ENCODE data around the gene TIAM2. TPM values are rescaled to one million over a fixed set of nuclear protein-coding genes. Genes with fewer than 3 reads are reported as not detected.

The TIAM2 gene
- total and polyA plus RNA-seq, 9 of the 15 experiments (the other 6 are each of a cell fraction or from before 2014, with no cell fraction given) = 0.73 to 6.5 (median 4.3) TPM

- ChIA-PET CTCF (ENCODE audit: low intra/inter-chr PET ratio) (no interaction called here), POLR2A (no interaction called here)
- 18% methylated on average over 7 of the region's 7 CpGs for WGBS (ENCODE audit: insufficient coverage, low coverage, missing lambda C conversion rate)
Measured at GRCh38 chr6:154958469-154958868, 36.6 kb upstream of the TIAM2 start.

More at GRCh38 chr6:154958469-154958868, 36.6 kb upstream of the TIAM2 start:
- no peak overlapping the region for H3K4me2 ChIP-seq (ENCODE audit: insufficient read depth, low read length)
- TF ChIP-seq RERE (CRISPR knock-in tag; IDR thresholded peaks at IDR 0.05; ENCODE audit: borderline replicate concordance) = no peak
- no peak for TF ChIP-seq RB1 (IDR thresholded peaks at IDR 0.05; ENCODE audit: low read depth)
- H4K20me1 ChIP-seq (replicated peaks; ENCODE audit: control insufficient read depth, insufficient read depth, low read length) = no peaks in the 10 kb centered on the region
- ATAC-seq = no peak
- H3K9me1 ChIP-seq (ENCODE audit: control insufficient read depth, insufficient read depth, low read length) = no peaks in the 10 kb centered on the region
- H2AFZ ChIP-seq (ENCODE audit: low read depth, low read length) = no peak overlapping the region
- H3K36me3 ChIP-seq (ENCODE audit: control insufficient read depth, insufficient read depth, low read length) = no peaks in the 10 kb centered on the region
- H3K9ac ChIP-seq (ENCODE audit: insufficient read depth in 1 of 2, low read depth in 2 of 2, low read length in 2 of 2) = no peak overlapping the region
- in situ Hi-C loops (cut with MboI) (no loop called here), intact Hi-C loops (cut with micrococcal nuclease) (no loop called here)
- no peaks in the 10 kb centered on the region for H3K79me2 ChIP-seq (ENCODE audit: control insufficient read depth, insufficient read depth, low read length)
- H3K9me3 ChIP-seq (replicated peaks; ENCODE audit: control insufficient read depth, insufficient read depth, low read depth, low read length) = no peaks in the 10 kb centered on the region
- no peaks in the 10 kb centered on the region; a peak in 1 of 5 replicates for H3K4me1 ChIP-seq (replicated peaks in 1 of 2; ENCODE audit: control insufficient read depth in 2 of 2, insufficient read depth in 2 of 2, low read length in 2 of 2)
- no TSS peak for BruUV-seq (replicated peaks)
- no peak for FAIRE-seq
- H3K27me3 ChIP-seq (ENCODE audit: control insufficient read depth in 2 of 2, insufficient read depth in 2 of 2, low read length in 2 of 2) = no peaks in the 10 kb centered on the region
- no peak overlapping the region for H3K27ac ChIP-seq (ENCODE audit: extremely low read depth, low read depth, low read length)
- no peak for DNase-seq (ENCODE audit: extremely low read depth in 1 of 4, low spot score in 3 of 4)
- H3K4me3 ChIP-seq = no peak overlapping the region

Measured in K562 (cell line).